Stimulated activated CD8-positive, alpha-beta memory T cell treated with anti-CD3 and anti-CD28 coated beads, Interleukin-7, amount 100 ng/mL, for 1 hour (primary cell): ENCODE measurements around the gene ZNF750.
"Not testable (repeated sequence)": the region's sequence is repeated elsewhere in the genome, so short reads cannot be mapped to it uniquely, and the experiment has no call there.

Source experiments
- DNase-seq, 2 donors: peaks; one replicate each; pipeline ENCODE4 v3.0.0-alpha.2; 2020; ENCODE audit warnings: low read depth in 2 of 2

ZNF750 gene

GRCh38 chr17:82793974-82794630 is 45.7 kb downstream of the ZNF750 start:
- no peak for DNase-seq

- no peak for DNase-seq
Measured at GRCh38 chr17:82791532-82791931, 48.3 kb downstream of the ZNF750 start.

GRCh38 chr17:82790391-82790790 is 49.4 kb downstream of the ZNF750 start:
- no peak for DNase-seq

GRCh38 chr17:82789806-82790205 is 50.0 kb downstream of the ZNF750 start:
- DNase-seq, result no peak

- no peak for DNase-seq
Measured at GRCh38 chr17:82789051-82789592, 50.7 kb downstream of the ZNF750 start.

- no peak for DNase-seq
Measured at GRCh38 chr17:82788206-82789001, 51.4 kb downstream of the ZNF750 start.

GRCh38 chr17:82787081-82787848 is 52.6 kb downstream of the ZNF750 start:
- no peak for DNase-seq

GRCh38 chr17:82786427-82786826 is 53.4 kb downstream of the ZNF750 start:
- no peak for DNase-seq

- DNase-seq, result not testable (repeated sequence)
Measured at GRCh38 chr17:82785581-82785980, 54.2 kb downstream of the ZNF750 start.

GRCh38 chr17:82783498-82783897 is 56.3 kb downstream of the ZNF750 start:
- DNase-seq, result no peak

- DNase-seq, result no peak
Measured at GRCh38 chr17:82782657-82783207, 57.1 kb downstream of the ZNF750 start.

GRCh38 chr17:82781894-82782274 is 57.9 kb downstream of the ZNF750 start:
- DNase-seq, result peak; percentile 77 to 82

GRCh38 chr17:82780971-82781893 is 58.6 kb downstream of the ZNF750 start:
- DNase-seq, result no peak

GRCh38 chr17:82780195-82780594 is 59.6 kb downstream of the ZNF750 start:
- no peak for DNase-seq

- no peak for DNase-seq
Measured at GRCh38 chr17:82779541-82779940, 60.3 kb downstream of the ZNF750 start.
